Measurements from ENCODE around the gene LRP10.

The LRP10 gene

GRCh38 chr14:22845821-22846625, 25.5 kb upstream of the LRP10 start:
- Histone ChIP-seq H3K4me3 (ENCODE audit: insufficient read depth, low read length, poor library complexity, severe bottlenecking) (no peak overlapping the region), H3K4me2 (ENCODE audit: low read depth, low read length, poor library complexity, severe bottlenecking) (no peak overlapping the region), H3K9ac (ENCODE audit: low read length) (no peak overlapping the region), H3K79me2 (ENCODE audit: insufficient read depth, low read length) (no peaks in the 10 kb centered on the region), H3K27me3 (ENCODE audit: low read length) (no peaks in the 10 kb centered on the region), H3K27ac (ENCODE audit: low read depth, low read length) (no peak overlapping the region), H3K9me2 (replicated peaks; ENCODE audit: insufficient read depth, low read length) (no peaks in the 10 kb centered on the region), H3K36me3 (ENCODE audit: low read length) (no peaks in the 10 kb centered on the region), H2AFZ (ENCODE audit: low read depth, low read length, severe bottlenecking) (no peak overlapping the region), H3K9me3 (ENCODE audit: insufficient read depth, low read length) (no peaks in the 10 kb centered on the region), H4K20me1 (ENCODE audit: low read depth, low read length) (no peaks in the 10 kb centered on the region), H3F3A (ENCODE audit: insufficient read depth) (no peaks in the 10 kb centered on the region)
- TF ChIP-seq EZH2phosphoT487 (conservative IDR thresholded peaks at IDR 0.05; ENCODE audit: low read length) (no peak), CTCF (IDR thresholded peaks at IDR 0.05; ENCODE audit: insufficient read depth, low read length, poor library complexity, severe bottlenecking) (no peak)

GRCh38 chr14:22846811-22847307, 24.7 kb upstream of the LRP10 start:
- Histone ChIP-seq H4K20me1 (ENCODE audit: low read depth, low read length) (no peaks in the 10 kb centered on the region), H3K9me2 (replicated peaks; ENCODE audit: insufficient read depth, low read length) (no peaks in the 10 kb centered on the region), H3K27me3 (ENCODE audit: low read length) (no peaks in the 10 kb centered on the region), H3K36me3 (ENCODE audit: low read length) (no peaks in the 10 kb centered on the region), H2AFZ (ENCODE audit: low read depth, low read length, severe bottlenecking) (no peak overlapping the region), H3K4me2 (ENCODE audit: low read depth, low read length, poor library complexity, severe bottlenecking) (no peak overlapping the region), H3F3A (ENCODE audit: insufficient read depth) (no peaks in the 10 kb centered on the region), H3K27ac (ENCODE audit: low read depth, low read length) (no peak overlapping the region), H3K79me2 (ENCODE audit: insufficient read depth, low read length) (no peaks in the 10 kb centered on the region), H3K4me3 (ENCODE audit: insufficient read depth, low read length, poor library complexity, severe bottlenecking) (no peak overlapping the region), H3K9me3 (ENCODE audit: insufficient read depth, low read length) (no peaks in the 10 kb centered on the region), H3K9ac (ENCODE audit: low read length) (no peak overlapping the region)
- TF ChIP-seq EZH2phosphoT487 (conservative IDR thresholded peaks at IDR 0.05; ENCODE audit: low read length) (no peak), CTCF (IDR thresholded peaks at IDR 0.05; ENCODE audit: insufficient read depth, low read length, poor library complexity, severe bottlenecking) (no peak)

GRCh38 chr14:22847661-22848341, 23.7 kb upstream of the LRP10 start:
- H3K36me3 ChIP-seq (ENCODE audit: low read length): no peaks in the 10 kb centered on the region

More at GRCh38 chr14:22847661-22848341, 23.7 kb upstream of the LRP10 start:
- H3K9ac ChIP-seq (ENCODE audit: low read length): no peak overlapping the region
- H3K9me2 ChIP-seq (replicated peaks; ENCODE audit: insufficient read depth, low read length): no peaks in the 10 kb centered on the region
- H3K27me3 ChIP-seq (ENCODE audit: low read length): no peaks in the 10 kb centered on the region
- no peak for TF ChIP-seq CTCF (IDR thresholded peaks at IDR 0.05; ENCODE audit: insufficient read depth, low read length, poor library complexity, severe bottlenecking)
- TF ChIP-seq EZH2phosphoT487 (conservative IDR thresholded peaks at IDR 0.05; ENCODE audit: low read length): no peak
- no peaks in the 10 kb centered on the region for H3K9me3 ChIP-seq (ENCODE audit: insufficient read depth, low read length)
- H3K4me3 ChIP-seq (ENCODE audit: insufficient read depth, low read length, poor library complexity, severe bottlenecking): no peak overlapping the region
- H3K27ac ChIP-seq (ENCODE audit: low read depth, low read length): no peak overlapping the region
- no peaks in the 10 kb centered on the region for H3K79me2 ChIP-seq (ENCODE audit: insufficient read depth, low read length)
- H3K4me2 ChIP-seq (ENCODE audit: low read depth, low read length, poor library complexity, severe bottlenecking): no peak overlapping the region
- H4K20me1 ChIP-seq (ENCODE audit: low read depth, low read length): no peaks in the 10 kb centered on the region
- H2AFZ ChIP-seq (ENCODE audit: low read depth, low read length, severe bottlenecking): no peak overlapping the region
- no peaks in the 10 kb centered on the region for H3F3A ChIP-seq (ENCODE audit: insufficient read depth)
